Panc1 (cell line): ENCODE measurements around the gene RASA3. TPM values are rescaled to one million over a fixed set of nuclear protein-coding genes. Genes with fewer than 3 reads are reported as not detected.

Source experiments
- ATAC-seq: fragments of 200-7000 bp; cut with Tn5 transposase; 2 replicates; pipeline ENCODE4 v1.9.1; 2020; ENCODE audit warnings: mild to moderate bottlenecking, moderate library complexity
- BruUV-seq: library from RNA; stranded (reverse); fragments of 400-500 nt; replicated peaks from 2 replicates; lab custom pipeline; 2021; lab: Mats Ljungman, UMichigan
- CTCF ChIA-PET: fragments of 300-600 bp; sonication (Branson Sonifier 250); formaldehyde crosslinking; loops from one replicate; lab custom pipeline; 2022; ENCODE audit warnings: antibody characterized with exemption; lab: Charles Lee
- POLR2A ChIA-PET: fragments of 300-600 bp; sonication (Branson Sonifier 250); formaldehyde crosslinking; loops from one replicate; lab custom pipeline; 2022; ENCODE audit warnings: antibody characterized with exemption; lab: Charles Lee
- DNase-seq: peaks from one replicate; pipeline ENCODE4 v3.0.0-alpha.2; 2010; ENCODE audit warnings: low read depth, low spot score
- H3K27ac ChIP-seq: 2 replicates; pipeline ENCODE4 v1.5.1; 2011; ENCODE audit warnings: mild to moderate bottlenecking, low read length, inconsistent platforms
- H3K27me3 ChIP-seq: fragments of 200-500 bp; sonication (Bioruptor generic); 2 replicates; pipeline ENCODE4 v1.6.0; 2014; ENCODE audit warnings: low read length, inconsistent platforms; ENCODE audit not compliant: control insufficient read depth, insufficient read depth
- H3K36me3 ChIP-seq: fragments of 200-500 bp; sonication (Bioruptor generic); 2 replicates; pipeline ENCODE4 v1.5.1; 2014; ENCODE audit warnings: inconsistent platforms, mild to moderate bottlenecking, low read length, moderate library complexity; ENCODE audit not compliant: control insufficient read depth, insufficient read depth
- H3K4me1 ChIP-seq: 2 replicates; pipeline ENCODE4 v1.5.1; 2011; ENCODE audit warnings: inconsistent platforms, mild to moderate bottlenecking, low read length, moderate library complexity; ENCODE audit not compliant: control insufficient read depth, insufficient read depth
- H3K4me3 ChIP-seq, 2 experiments: 2 replicates each; pipeline ENCODE4 v1.5.1; 2011 to 2012; ENCODE audit warnings: low read depth in 2 of 2, low read length in 2 of 2, mild to moderate bottlenecking in 2 of 2, inconsistent platforms in 1 of 2, moderate library complexity in 1 of 2
- H3K9me3 ChIP-seq: fragments of 200-500 bp; sonication (Bioruptor generic); 2 replicates; pipeline ENCODE4 v1.5.1; 2014; ENCODE audit warnings: low read depth, mild to moderate bottlenecking, inconsistent platforms, low read length, moderate library complexity; ENCODE audit not compliant: control insufficient read depth, insufficient read depth
- POLR2AphosphoS5 ChIP-seq: IDR thresholded peaks from 2 replicates; pipeline ENCODE4 v1.6.1; 2012; ENCODE audit warnings: mild to moderate bottlenecking, low read depth, low read length, moderate library complexity
- SIN3A ChIP-seq: IDR thresholded peaks from 2 replicates; pipeline ENCODE4 v1.6.1; 2012; ENCODE audit warnings: low read depth, mild to moderate bottlenecking, low read length, moderate library complexity, borderline replicate concordance; ENCODE audit not compliant: insufficient read depth
- TCF7L2 ChIP-seq: IDR thresholded peaks from 2 replicates; pipeline ENCODE4 v1.6.1; 2011; ENCODE audit warnings: mild to moderate bottlenecking, low read depth, low read length, inconsistent platforms
- in situ Hi-C: cut with HindIII; loops from 2 replicates; pipeline ENCODE4 v1.10.0; 2016; ENCODE audit warnings: low sequenced_read_pairs, low pct_unique_long_range_greater_than_20kb
- intact Hi-C: fragments of 100-400 bp; cut with micrococcal nuclease; formaldehyde crosslinking; loops from one replicate; pipeline ENCODE4 v1.10.0; 2022; ENCODE audit not compliant: unreplicated experiment
- total RNA-seq: library from RNA; stranded (reverse); gene quantifications from one replicate; pipeline ENCODE4 v1.2.1, GENCODE V29; 2021; ENCODE audit not compliant: unreplicated experiment
- TF ChIP-seq, protein P1 (sequence below): fragments of 450-650 bp; IDR thresholded peaks from 2 replicates; pipeline ENCODE4 v1.5.1; 2017; ENCODE audit warnings: mild to moderate bottlenecking
- TF ChIP-seq, protein P2 (sequence below), 2 experiments: IDR thresholded peaks; 2 replicates each; pipeline ENCODE4 v1.6.1; 2011 to 2012; ENCODE audit warnings: low read depth in 2 of 2, control low read depth in 1 of 2, low read length in 1 of 2, mild to moderate bottlenecking in 1 of 2, moderate library complexity in 1 of 2; ENCODE audit not compliant: insufficient read depth in 1 of 2

RASA3 gene
- total RNA-seq, 1 experiment from 2014 or later: 33.7 TPM

GRCh38 chr13:114055766-114056165, 76.7 kb downstream of the RASA3 start:
- H3K36me3 ChIP-seq: no peaks in the 10 kb centered on the region
- no peak overlapping the region for H3K4me3 ChIP-seq
- TF ChIP-seq POLR2AphosphoS5: no peak
- TF ChIP-seq, protein P1, sequence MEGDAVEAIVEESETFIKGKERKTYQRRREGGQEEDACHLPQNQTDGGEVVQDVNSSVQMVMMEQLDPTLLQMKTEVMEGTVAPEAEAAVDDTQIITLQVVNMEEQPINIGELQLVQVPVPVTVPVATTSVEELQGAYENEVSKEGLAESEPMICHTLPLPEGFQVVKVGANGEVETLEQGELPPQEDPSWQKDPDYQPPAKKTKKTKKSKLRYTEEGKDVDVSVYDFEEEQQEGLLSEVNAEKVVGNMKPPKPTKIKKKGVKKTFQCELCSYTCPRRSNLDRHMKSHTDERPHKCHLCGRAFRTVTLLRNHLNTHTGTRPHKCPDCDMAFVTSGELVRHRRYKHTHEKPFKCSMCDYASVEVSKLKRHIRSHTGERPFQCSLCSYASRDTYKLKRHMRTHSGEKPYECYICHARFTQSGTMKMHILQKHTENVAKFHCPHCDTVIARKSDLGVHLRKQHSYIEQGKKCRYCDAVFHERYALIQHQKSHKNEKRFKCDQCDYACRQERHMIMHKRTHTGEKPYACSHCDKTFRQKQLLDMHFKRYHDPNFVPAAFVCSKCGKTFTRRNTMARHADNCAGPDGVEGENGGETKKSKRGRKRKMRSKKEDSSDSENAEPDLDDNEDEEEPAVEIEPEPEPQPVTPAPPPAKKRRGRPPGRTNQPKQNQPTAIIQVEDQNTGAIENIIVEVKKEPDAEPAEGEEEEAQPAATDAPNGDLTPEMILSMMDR: no peak
- TF ChIP-seq SIN3A: no peak
- TF ChIP-seq TCF7L2: no peak
- TF ChIP-seq, protein P2, sequence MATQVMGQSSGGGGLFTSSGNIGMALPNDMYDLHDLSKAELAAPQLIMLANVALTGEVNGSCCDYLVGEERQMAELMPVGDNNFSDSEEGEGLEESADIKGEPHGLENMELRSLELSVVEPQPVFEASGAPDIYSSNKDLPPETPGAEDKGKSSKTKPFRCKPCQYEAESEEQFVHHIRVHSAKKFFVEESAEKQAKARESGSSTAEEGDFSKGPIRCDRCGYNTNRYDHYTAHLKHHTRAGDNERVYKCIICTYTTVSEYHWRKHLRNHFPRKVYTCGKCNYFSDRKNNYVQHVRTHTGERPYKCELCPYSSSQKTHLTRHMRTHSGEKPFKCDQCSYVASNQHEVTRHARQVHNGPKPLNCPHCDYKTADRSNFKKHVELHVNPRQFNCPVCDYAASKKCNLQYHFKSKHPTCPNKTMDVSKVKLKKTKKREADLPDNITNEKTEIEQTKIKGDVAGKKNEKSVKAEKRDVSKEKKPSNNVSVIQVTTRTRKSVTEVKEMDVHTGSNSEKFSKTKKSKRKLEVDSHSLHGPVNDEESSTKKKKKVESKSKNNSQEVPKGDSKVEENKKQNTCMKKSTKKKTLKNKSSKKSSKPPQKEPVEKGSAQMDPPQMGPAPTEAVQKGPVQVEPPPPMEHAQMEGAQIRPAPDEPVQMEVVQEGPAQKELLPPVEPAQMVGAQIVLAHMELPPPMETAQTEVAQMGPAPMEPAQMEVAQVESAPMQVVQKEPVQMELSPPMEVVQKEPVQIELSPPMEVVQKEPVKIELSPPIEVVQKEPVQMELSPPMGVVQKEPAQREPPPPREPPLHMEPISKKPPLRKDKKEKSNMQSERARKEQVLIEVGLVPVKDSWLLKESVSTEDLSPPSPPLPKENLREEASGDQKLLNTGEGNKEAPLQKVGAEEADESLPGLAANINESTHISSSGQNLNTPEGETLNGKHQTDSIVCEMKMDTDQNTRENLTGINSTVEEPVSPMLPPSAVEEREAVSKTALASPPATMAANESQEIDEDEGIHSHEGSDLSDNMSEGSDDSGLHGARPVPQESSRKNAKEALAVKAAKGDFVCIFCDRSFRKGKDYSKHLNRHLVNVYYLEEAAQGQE (IDR thresholded peaks at IDR 0.05; ENCODE audit: insufficient read depth in 1 of 2, low read depth in 2 of 2, low read length in 1 of 2): no peak
- in situ Hi-C loops: no loop called here
- CTCF ChIA-PET: no interaction called here
- H3K27me3 ChIP-seq: no peaks in the 10 kb centered on the region
- peaks cover 17% of the 10 kb centered on the region for H3K4me1 ChIP-seq
- ATAC-seq (no peak), DNase-seq (no peak)
- intact Hi-C loops: no loop called here
- no peak overlapping the region for H3K27ac ChIP-seq
- no TSS peak for BruUV-seq
- POLR2A ChIA-PET: no interaction called here
- H3K9me3 ChIP-seq: no peaks in the 10 kb centered on the region

DNA sequence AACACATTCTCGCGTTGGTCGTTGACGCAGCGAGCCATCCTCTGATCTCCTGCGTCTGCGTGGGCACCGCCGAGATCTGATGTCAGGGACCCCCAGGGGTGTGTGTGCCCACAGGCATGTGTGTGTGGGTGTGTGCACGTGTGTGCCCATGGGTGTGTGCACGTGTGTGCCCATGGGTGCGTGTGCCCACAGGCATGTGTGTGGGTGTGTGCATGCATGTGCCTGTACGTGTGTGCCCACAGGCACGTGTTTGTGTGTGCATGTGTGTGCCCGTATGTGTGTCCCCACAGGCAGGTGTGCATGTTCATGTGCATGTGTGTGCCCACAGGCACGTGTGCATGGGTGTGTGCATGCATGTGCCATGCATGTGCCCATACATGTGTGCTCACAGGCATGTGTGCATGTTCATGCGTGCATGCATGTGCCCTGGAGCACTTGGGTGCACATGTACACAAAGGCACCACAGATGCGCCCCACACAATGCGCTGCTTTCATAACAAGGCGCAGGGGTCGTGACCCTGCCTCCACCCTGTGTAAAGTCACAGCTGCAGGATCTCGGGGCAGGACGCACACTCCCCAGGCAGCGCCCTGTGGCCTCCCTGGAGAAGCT, 77.5 kb downstream of the RASA3 start:
- intact Hi-C loops: no loop called here
- TF ChIP-seq, protein P1: no peak
- TF ChIP-seq TCF7L2 (no peak), POLR2AphosphoS5 (no peak), SIN3A (no peak)
- TF ChIP-seq, protein P2 (IDR thresholded peaks at IDR 0.05; ENCODE audit: insufficient read depth in 1 of 2, low read depth in 2 of 2, low read length in 1 of 2): no peak
- DNase-seq (no peak), ATAC-seq (no peak)
- no peak overlapping the region for H3K27ac ChIP-seq
- POLR2A ChIA-PET: no interaction called here
- no peak overlapping the region for H3K4me3 ChIP-seq
- peaks cover 17% of the 10 kb centered on the region for H3K4me1 ChIP-seq
- no peaks in the 10 kb centered on the region for H3K9me3 ChIP-seq
- CTCF ChIA-PET: no interaction called here
- H3K36me3 ChIP-seq: no peaks in the 10 kb centered on the region
- no TSS peak for BruUV-seq
- H3K27me3 ChIP-seq: no peaks in the 10 kb centered on the region
- in situ Hi-C loops: no loop called here
